ENCODE data around the gene CNKSR1.

CNKSR1 gene

GRCh38 chr1:26234644-26235370 lies 57.5 kb downstream of the CNKSR1 start:
- no peak for FAIRE-seq
- no peak for DNase-seq (ENCODE audit: insufficient read length, low spot score)
- TF ChIP-seq CTCF (IDR thresholded peaks at IDR 0.05; ENCODE audit: insufficient read depth, missing control alignments): no peak

GRCh38 chr1:26237230-26237966 lies 60.1 kb downstream of the CNKSR1 start:
- no peak for TF ChIP-seq CTCF (IDR thresholded peaks at IDR 0.05; ENCODE audit: insufficient read depth, missing control alignments)
- FAIRE-seq (no peak), DNase-seq (ENCODE audit: insufficient read length, low spot score) (no peak)
